Activated CD8-positive, alpha-beta T cell treated with anti-CD3 and anti-CD28 coated beads for 36 hours (primary cell): ENCODE data around the gene ISCU. TPM values are rescaled to one million over a fixed set of nuclear protein-coding genes. Genes with fewer than 3 reads are reported as not detected.

Experiments
- ATAC-seq: fragments of 200-7000 bp; cut with Tn5 transposase; one replicate; pipeline ENCODE4 v1.10.0; 2021; ENCODE audit warnings: mild to moderate bottlenecking, moderate library complexity
- CTCF ChIA-PET: fragments of 350-600 bp; sonication (Branson Sonifier 250); formaldehyde crosslinking; loops from one replicate; lab custom pipeline; 2021; ENCODE audit warnings: antibody characterized with exemption; lab: Charles Lee
- POLR2A ChIA-PET: fragments of 350-600 bp; sonication (Branson Sonifier 250); formaldehyde crosslinking; loops from one replicate; lab custom pipeline; 2021; ENCODE audit warnings: antibody characterized with exemption; lab: Charles Lee
- DNase-seq: peaks from one replicate; pipeline ENCODE4 v3.0.0-alpha.2; 2020
- H3K27ac Mint-ChIP-seq: one replicate; pipeline ENCODE4 v1.8.0; 2021; ENCODE audit warnings: mild to moderate bottlenecking, mixed read lengths
- H3K27me3 Mint-ChIP-seq: one replicate; pipeline ENCODE4 v1.8.0; 2021; ENCODE audit warnings: mixed read lengths
- H3K36me3 Mint-ChIP-seq: one replicate; pipeline ENCODE4 v1.8.0; 2021; ENCODE audit warnings: low read depth, mixed read lengths
- H3K4me1 Mint-ChIP-seq: one replicate; pipeline ENCODE4 v1.8.0; 2021; ENCODE audit warnings: low read depth, mixed read lengths
- H3K4me3 Mint-ChIP-seq: one replicate; pipeline ENCODE4 v1.8.0; 2021; ENCODE audit warnings: mild to moderate bottlenecking, moderate library complexity, mixed read lengths
- H3K9me3 Mint-ChIP-seq: one replicate; pipeline ENCODE4 v1.8.0; 2021; ENCODE audit warnings: mixed read lengths
- CTCF ChIP-seq: fragments of 200-600 bp; IDR thresholded peaks from one replicate; pipeline ENCODE4 v1.8.0; 2022; ENCODE audit warnings: antibody characterized with exemption, mild to moderate bottlenecking
- intact Hi-C: fragments of 100-400 bp; cut with micrococcal nuclease; formaldehyde crosslinking; loops from one replicate; pipeline ENCODE4 v1.10.0; 2022
- total RNA-seq, 2 experiments: library from RNA; stranded (reverse); gene quantifications; one replicate each; pipeline ENCODE4 v1.2.3, GENCODE V29; 2021

Gene ISCU
- total RNA-seq, 2 experiments from 2014 or later: 69.4 to 70.5 TPM

- CTCF ChIA-PET: no interaction called here
- intact Hi-C loops: no loop called here
These were observed 39.9 kb downstream of the ISCU start for GRCh38 chr12:108602209-108602705.

GRCh38 chr12:108602976-108603704 lies 40.7 kb downstream of the ISCU start:
- Mint-ChIP-seq H3K27me3 (peaks cover 1% of the 10 kb centered on the region), H3K9me3 (no peaks in the 10 kb centered on the region), H3K4me3 (no peak overlapping the region), H3K27ac (no peak overlapping the region), H3K36me3 (peaks cover 2% of the 10 kb centered on the region), H3K4me1 (no peaks in the 10 kb centered on the region)
- intact Hi-C loops: no loop called here
- POLR2A ChIA-PET: no interaction called here
- ATAC-seq (no peak), DNase-seq (no peak)
- CTCF ChIA-PET: interaction anchor here (2.0 kb wide), 1 partner anchor 15 kb away, joined by 13 read pairs; no protein-coding TSS in a partner anchor
- no peak for TF ChIP-seq CTCF

More at GRCh38 chr12:108602209-108602705, 39.9 kb downstream of the ISCU start:
- POLR2A ChIA-PET: no interaction called here
- Mint-ChIP-seq H3K27me3 (peaks cover 1% of the 10 kb centered on the region), H3K4me1 (no peaks in the 10 kb centered on the region), H3K4me3 (no peak overlapping the region), H3K27ac (no peak overlapping the region), H3K9me3 (no peaks in the 10 kb centered on the region), H3K36me3 (peaks cover 2% of the 10 kb centered on the region)
- DNase-seq (no peak), ATAC-seq (no peak)
- no peak for TF ChIP-seq CTCF

DNA sequence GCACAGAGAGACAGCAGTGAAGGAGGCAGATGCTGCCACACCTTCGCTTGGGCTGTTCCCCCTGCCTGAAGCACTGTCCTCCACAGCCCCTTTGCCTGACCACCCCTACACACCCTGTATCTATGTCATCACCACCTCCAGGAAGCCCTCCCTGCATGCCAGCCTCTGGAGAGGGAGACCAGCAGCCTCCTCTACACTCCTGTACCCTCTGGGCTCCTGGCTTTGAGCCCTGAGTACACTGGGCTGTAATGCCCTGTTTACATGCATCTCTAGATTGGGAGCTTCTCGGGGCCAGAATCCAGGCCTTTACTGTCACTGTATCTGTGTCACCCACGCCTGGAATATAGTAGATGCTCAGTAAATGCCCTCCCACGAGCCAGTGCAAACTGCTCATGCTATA lies 41.3 kb downstream of the ISCU start:
- intact Hi-C loops: no loop called here
- ATAC-seq (no peak), DNase-seq (no peak)
- no peak for TF ChIP-seq CTCF
- no peak overlapping the region for H3K4me3 Mint-ChIP-seq
- POLR2A ChIA-PET: no interaction called here
- no peaks in the 10 kb centered on the region for H3K9me3 Mint-ChIP-seq
- peaks cover 2% of the 10 kb centered on the region for H3K36me3 Mint-ChIP-seq
- H3K27ac Mint-ChIP-seq: no peak overlapping the region
- CTCF ChIA-PET: interaction anchor here (0.9 to 2.0 kb wide), 3 partner anchors 14 to 200 kb away, joined by 3 to 13 read pairs (median 4); no protein-coding TSS in a partner anchor
- no peaks in the 10 kb centered on the region for H3K4me1 Mint-ChIP-seq
- peaks cover 1% of the 10 kb centered on the region for H3K27me3 Mint-ChIP-seq

GRCh38 chr12:108604208-108604941 lies 42.0 kb downstream of the ISCU start:
- DNase-seq (no peak), ATAC-seq (no peak)
- Mint-ChIP-seq H3K9me3 (no peaks in the 10 kb centered on the region), H3K27me3 (peaks cover 1% of the 10 kb centered on the region), H3K4me1 (no peaks in the 10 kb centered on the region), H3K36me3 (peaks cover 2% of the 10 kb centered on the region), H3K27ac (no peak overlapping the region), H3K4me3 (no peak overlapping the region)
- ChIA-PET POLR2A (interaction anchor here (0.9 kb wide), 1 partner anchor 14 kb away, joined by 4 read pairs; no protein-coding TSS in a partner anchor), CTCF (interaction anchor here (0.9 to 2.0 kb wide), 3 partner anchors 13 to 200 kb away, joined by 3 to 13 read pairs (median 4); no protein-coding TSS in a partner anchor)
- intact Hi-C loops: no loop called here
- TF ChIP-seq CTCF: no peak
